Panc1 (cell line): ENCODE data around the gene PDE8B. TPM values are rescaled to one million over a fixed set of nuclear protein-coding genes. Genes with fewer than 3 reads are reported as not detected.

Source experiments
- ATAC-seq: fragments of 200-7000 bp; cut with Tn5 transposase; 2 replicates; pipeline ENCODE4 v1.9.1; 2020; ENCODE audit warnings: mild to moderate bottlenecking, moderate library complexity
- BruUV-seq: library from RNA; stranded (reverse); fragments of 400-500 nt; replicated peaks from 2 replicates; lab custom pipeline; 2021; lab: Mats Ljungman, UMichigan
- CTCF ChIA-PET: fragments of 300-600 bp; sonication (Branson Sonifier 250); formaldehyde crosslinking; loops from one replicate; lab custom pipeline; 2022; ENCODE audit warnings: antibody characterized with exemption; lab: Charles Lee
- POLR2A ChIA-PET: fragments of 300-600 bp; sonication (Branson Sonifier 250); formaldehyde crosslinking; loops from one replicate; lab custom pipeline; 2022; ENCODE audit warnings: antibody characterized with exemption; lab: Charles Lee
- DNase-seq: peaks from one replicate; pipeline ENCODE4 v3.0.0-alpha.2; 2010; ENCODE audit warnings: low read depth, low spot score
- H3K27ac ChIP-seq: 2 replicates; pipeline ENCODE4 v1.5.1; 2011; ENCODE audit warnings: mild to moderate bottlenecking, low read length, inconsistent platforms
- H3K27me3 ChIP-seq: fragments of 200-500 bp; sonication (Bioruptor generic); 2 replicates; pipeline ENCODE4 v1.6.0; 2014; ENCODE audit warnings: low read length, inconsistent platforms; ENCODE audit not compliant: control insufficient read depth, insufficient read depth
- H3K36me3 ChIP-seq: fragments of 200-500 bp; sonication (Bioruptor generic); 2 replicates; pipeline ENCODE4 v1.5.1; 2014; ENCODE audit warnings: inconsistent platforms, mild to moderate bottlenecking, low read length, moderate library complexity; ENCODE audit not compliant: control insufficient read depth, insufficient read depth
- H3K4me1 ChIP-seq: 2 replicates; pipeline ENCODE4 v1.5.1; 2011; ENCODE audit warnings: inconsistent platforms, mild to moderate bottlenecking, low read length, moderate library complexity; ENCODE audit not compliant: control insufficient read depth, insufficient read depth
- H3K4me3 ChIP-seq, 2 experiments: 2 replicates each; pipeline ENCODE4 v1.5.1; 2011 to 2012; ENCODE audit warnings: low read depth in 2 of 2, low read length in 2 of 2, mild to moderate bottlenecking in 2 of 2, inconsistent platforms in 1 of 2, moderate library complexity in 1 of 2
- H3K9me3 ChIP-seq: fragments of 200-500 bp; sonication (Bioruptor generic); 2 replicates; pipeline ENCODE4 v1.5.1; 2014; ENCODE audit warnings: low read depth, mild to moderate bottlenecking, inconsistent platforms, low read length, moderate library complexity; ENCODE audit not compliant: control insufficient read depth, insufficient read depth
- CTCF ChIP-seq: fragments of 450-650 bp; IDR thresholded peaks from 2 replicates; pipeline ENCODE4 v1.5.1; 2017; ENCODE audit warnings: mild to moderate bottlenecking
- POLR2AphosphoS5 ChIP-seq: IDR thresholded peaks from 2 replicates; pipeline ENCODE4 v1.6.1; 2012; ENCODE audit warnings: mild to moderate bottlenecking, low read depth, low read length, moderate library complexity
- REST ChIP-seq, 2 experiments: IDR thresholded peaks; 2 replicates each; pipeline ENCODE4 v1.6.1; 2011 to 2012; ENCODE audit warnings: low read depth in 2 of 2, control low read depth in 1 of 2, low read length in 1 of 2, mild to moderate bottlenecking in 1 of 2, moderate library complexity in 1 of 2; ENCODE audit not compliant: insufficient read depth in 1 of 2
- SIN3A ChIP-seq: IDR thresholded peaks from 2 replicates; pipeline ENCODE4 v1.6.1; 2012; ENCODE audit warnings: low read depth, mild to moderate bottlenecking, low read length, moderate library complexity, borderline replicate concordance; ENCODE audit not compliant: insufficient read depth
- TCF7L2 ChIP-seq: IDR thresholded peaks from 2 replicates; pipeline ENCODE4 v1.6.1; 2011; ENCODE audit warnings: mild to moderate bottlenecking, low read depth, low read length, inconsistent platforms
- in situ Hi-C: cut with HindIII; loops from 2 replicates; pipeline ENCODE4 v1.10.0; 2016; ENCODE audit warnings: low sequenced_read_pairs, low pct_unique_long_range_greater_than_20kb
- intact Hi-C: fragments of 100-400 bp; cut with micrococcal nuclease; formaldehyde crosslinking; loops from one replicate; pipeline ENCODE4 v1.10.0; 2022; ENCODE audit not compliant: unreplicated experiment
- total RNA-seq: library from RNA; stranded (reverse); gene quantifications from one replicate; pipeline ENCODE4 v1.2.1, GENCODE V29; 2021; ENCODE audit not compliant: unreplicated experiment

Gene PDE8B
- total RNA-seq, 1 experiment from 2014 or later, result 0.62 TPM

GRCh38 chr5:77192441-77193050 is 17.9 kb upstream of the PDE8B start:
- ChIA-PET POLR2A (no interaction called here), CTCF (no interaction called here)
- Histone ChIP-seq H3K27me3 (peaks cover 7% of the 10 kb centered on the region; the same call in 1 of the 2 replicates), H3K36me3 (no peaks in the 10 kb centered on the region), H3K9me3 (no peaks in the 10 kb centered on the region), H3K27ac (no peak overlapping the region), H3K4me3 (no peak overlapping the region), H3K4me1 (no peaks in the 10 kb centered on the region)
- DNase-seq (no peak), ATAC-seq (no peak)
- BruUV-seq, result no TSS peak
- TF ChIP-seq SIN3A (no peak), REST (IDR thresholded peaks at IDR 0.05; ENCODE audit: insufficient read depth in 1 of 2, low read depth in 2 of 2, low read length in 1 of 2) (no peak), CTCF (no peak), POLR2AphosphoS5 (no peak), TCF7L2 (no peak)
- in situ Hi-C loops (no loop called here), intact Hi-C loops (no loop called here)

GRCh38 chr5:77194762-77195161 is 15.7 kb upstream of the PDE8B start:
- BruUV-seq, result no TSS peak
- TF ChIP-seq SIN3A, result no peak
- TF ChIP-seq REST (IDR thresholded peaks at IDR 0.05; ENCODE audit: insufficient read depth in 1 of 2, low read depth in 2 of 2, low read length in 1 of 2), result no peak
- no peak for TF ChIP-seq CTCF
- TF ChIP-seq TCF7L2, result no peak
- no peak for TF ChIP-seq POLR2AphosphoS5
- intact Hi-C loops (no loop called here), in situ Hi-C loops (no loop called here)
- Histone ChIP-seq H3K36me3 (no peaks in the 10 kb centered on the region), H3K27ac (no peak overlapping the region), H3K4me1 (no peaks in the 10 kb centered on the region), H3K4me3 (no peak overlapping the region), H3K27me3 (peaks cover 6% of the 10 kb centered on the region), H3K9me3 (no peaks in the 10 kb centered on the region)
- ChIA-PET CTCF (no interaction called here), POLR2A (no interaction called here)
- no peak for ATAC-seq
- no peak for DNase-seq
